Measurements from ENCODE around the gene GMCL2. TPM values are rescaled to one million over a fixed set of nuclear protein-coding genes. Genes with fewer than 3 reads are reported as not detected.

Gene GMCL2
- polyA plus RNA-seq, 1 of the 3 experiments (the other 2 are of a cell fraction): not detected

GRCh38 chr5:178207183-178207916 lies 20.2 kb upstream of the GMCL2 start:
- H3K9me2 ChIP-seq: no peaks in the 10 kb centered on the region
- ChIA-PET POLR2A (interaction anchor here (0.8 to 1.1 kb wide), 2 partner anchors 19 to 25 kb away, joined by 3 to 4 read pairs; partner anchors contain the start of gene PHYKPL), CTCF (interaction anchor here (1.0 to 2.3 kb wide), 3 partner anchors 9 to 131 kb away, joined by 3 to 6 read pairs (median 4); partner anchors contain the start of gene PHYKPL)
- TF ChIP-seq FOSL2 (IDR thresholded peaks at IDR 0.05; ENCODE audit: borderline replicate concordance, low read depth) (no peak), POLR2AphosphoS5 (IDR thresholded peaks at IDR 0.05; ENCODE audit: low read depth, low read length) (peak; percentile 54)
- no peaks in the 10 kb centered on the region for H3K9me3 ChIP-seq
- H3K4me1 ChIP-seq (ENCODE audit: control insufficient read depth in 1 of 2, insufficient read depth in 2 of 2, low read depth in 1 of 2, low read length in 1 of 2): peaks cover 14 to 21% of the 10 kb centered on the region in 2 experiments
- H3K79me2 ChIP-seq (ENCODE audit: insufficient read depth): peaks cover 88% of the 10 kb centered on the region
- peaks cover 71% of the 10 kb centered on the region for H4K20me1 ChIP-seq (ENCODE audit: insufficient read depth)
- no peak overlapping the region for H3K9ac ChIP-seq
- no peak overlapping the region for H2AFZ ChIP-seq (ENCODE audit: low read depth)
- peak overlapping the region; percentile 94 for H3K4me2 ChIP-seq
- peaks cover 7% of the 10 kb centered on the region for H3F3A ChIP-seq (replicated peaks; ENCODE audit: insufficient read depth)
- peaks cover 45 to 63% of the 10 kb centered on the region in 2 experiments for H3K36me3 ChIP-seq (replicated peaks in 1 of 2; ENCODE audit: control insufficient read depth in 1 of 2, insufficient read depth in 2 of 2, low read length in 1 of 2)
- H3K4me3 ChIP-seq (ENCODE audit: low read depth in 2 of 2, low read length in 1 of 2): no peak overlapping the region; a peak in 1 of 4 replicates
- no peak overlapping the region for H3K27ac ChIP-seq (ENCODE audit: low read depth in 2 of 2, low read length in 1 of 2)
- H3K27me3 ChIP-seq (ENCODE audit: insufficient read depth): no peaks in the 10 kb centered on the region
- 79% methylated on average over 5 of the region's 5 CpGs for WGBS (ENCODE audit: low lambda C conversion rate)
- DNase-seq: no peak

GRCh38 chr5:178206166-178207101 lies 19.3 kb upstream of the GMCL2 start:
- peak overlapping the region; percentile 95; the same call in 1 of the 2 replicates for H3K9ac ChIP-seq
- no peak for DNase-seq
- H3K27me3 ChIP-seq (ENCODE audit: insufficient read depth): no peaks in the 10 kb centered on the region
- no peak overlapping the region for H2AFZ ChIP-seq (ENCODE audit: low read depth)
- peaks cover 80% of the 10 kb centered on the region for H3K79me2 ChIP-seq (ENCODE audit: insufficient read depth)
- H3K9me2 ChIP-seq: no peaks in the 10 kb centered on the region
- H3F3A ChIP-seq (replicated peaks; ENCODE audit: insufficient read depth): peaks cover 7% of the 10 kb centered on the region
- CTCF ChIA-PET: interaction anchor here (1.0 to 2.3 kb wide), 3 partner anchors 10 to 130 kb away, joined by 3 to 6 read pairs (median 4); partner anchors contain the start of gene PHYKPL
- peak overlapping the region; percentile 84 to 90 for H3K4me3 ChIP-seq (ENCODE audit: low read depth in 2 of 2, low read length in 1 of 2)
- H3K4me2 ChIP-seq: peak overlapping the region; percentile 94
- POLR2A ChIA-PET: interaction anchor here (1.1 kb wide), 1 partner anchor 26 kb away, joined by 3 read pairs; the partner anchor contains the start of gene PHYKPL
- no peak overlapping the region; a peak in 1 of 4 replicates for H3K27ac ChIP-seq (ENCODE audit: low read depth in 2 of 2, low read length in 1 of 2)
- peaks cover 62% of the 10 kb centered on the region for H4K20me1 ChIP-seq (ENCODE audit: insufficient read depth)
- H3K36me3 ChIP-seq (replicated peaks in 1 of 2; ENCODE audit: control insufficient read depth in 1 of 2, insufficient read depth in 2 of 2, low read length in 1 of 2): peaks cover 45 to 54% of the 10 kb centered on the region in 2 experiments
- TF ChIP-seq IRF3 (IDR thresholded peaks at IDR 0.05; ENCODE audit: low read depth, low read length) (no peak), TCF12 (IDR thresholded peaks at IDR 0.05) (no peak), FOXJ3 (CRISPR knock-in tag; IDR thresholded peaks at IDR 0.05) (no peak), FOSL2 (IDR thresholded peaks at IDR 0.05; ENCODE audit: borderline replicate concordance, low read depth) (no peak), JUND (IDR thresholded peaks at IDR 0.05) (no peak), GABPA (IDR thresholded peaks at IDR 0.05; ENCODE audit: low read depth) (no peak), PBX3 (IDR thresholded peaks at IDR 0.05) (no peak), ELF1 (IDR thresholded peaks at IDR 0.05) (no peak), GATA2 (CRISPR knock-in tag; IDR thresholded peaks at IDR 0.05) (no peak), TEAD4 (IDR thresholded peaks at IDR 0.05; ENCODE audit: borderline replicate concordance, insufficient read depth) (no peak), YY1 (IDR thresholded peaks at IDR 0.05; ENCODE audit: low read depth) (no peak), POLR2AphosphoS5 (IDR thresholded peaks at IDR 0.05; ENCODE audit: low read depth, low read length) (no peak), EZH2phosphoT487 (IDR thresholded peaks at IDR 0.05; ENCODE audit: borderline replicate concordance, low read depth) (no peak), RXRA (IDR thresholded peaks at IDR 0.05; ENCODE audit: borderline replicate concordance, low read depth) (no peak), TAF1 (IDR thresholded peaks at IDR 0.05; ENCODE audit: borderline replicate concordance, low read depth, low read length) (no peak), FOXM1 (IDR thresholded peaks at IDR 0.05; ENCODE audit: low read depth) (no peak), USF2 (IDR thresholded peaks at IDR 0.05; ENCODE audit: borderline replicate concordance, low read depth, low read length) (no peak), SIN3A (IDR thresholded peaks at IDR 0.05; ENCODE audit: borderline replicate concordance, low read depth, low read length) (no peak), RAD21 (IDR thresholded peaks at IDR 0.05; ENCODE audit: low read length) (no peak)
- WGBS (ENCODE audit: low lambda C conversion rate): 31% methylated on average over 12 of the region's 12 CpGs
- H3K9me3 ChIP-seq: no peaks in the 10 kb centered on the region
- H3K4me1 ChIP-seq (ENCODE audit: control insufficient read depth in 1 of 2, insufficient read depth in 2 of 2, low read depth in 1 of 2, low read length in 1 of 2): peaks cover 14 to 21% of the 10 kb centered on the region in 2 experiments
